ENCODE data around the gene PRLHR.

Gene PRLHR

GRCh38 chr10:118551535-118552100 lies 43.8 kb downstream of the PRLHR start:
- H3K27ac Mint-ChIP-seq: no peak overlapping the region
- H3K36me3 Mint-ChIP-seq (ENCODE audit: low read depth): no peaks in the 10 kb centered on the region

GRCh38 chr10:118547282-118547681 lies 48.2 kb downstream of the PRLHR start:
- Mint-ChIP-seq H3K36me3 (ENCODE audit: low read depth) (no peaks in the 10 kb centered on the region), H3K27ac (no peak overlapping the region), H3K27me3 (peaks cover 32% of the 10 kb centered on the region), H3K9me3 (no peaks in the 10 kb centered on the region), H3K4me1 (ENCODE audit: low read depth) (no peaks in the 10 kb centered on the region), H3K4me3 (no peak overlapping the region)

More at GRCh38 chr10:118551535-118552100, 43.8 kb downstream of the PRLHR start:
- Mint-ChIP-seq H3K27me3 (peaks cover 51% of the 10 kb centered on the region), H3K4me1 (ENCODE audit: low read depth) (no peaks in the 10 kb centered on the region), H3K9me3 (peaks cover 3% of the 10 kb centered on the region), H3K4me3 (no peak overlapping the region)

- H3K4me3 Mint-ChIP-seq: no peak overlapping the region
Measured at GRCh38 chr10:118546479-118546878, 49.0 kb downstream of the PRLHR start.

GRCh38 chr10:118545381-118545780 lies 50.1 kb downstream of the PRLHR start:
- H3K36me3 Mint-ChIP-seq (ENCODE audit: low read depth): no peaks in the 10 kb centered on the region
- no peak overlapping the region for H3K4me3 Mint-ChIP-seq
- H3K4me1 Mint-ChIP-seq (ENCODE audit: low read depth): no peaks in the 10 kb centered on the region
- H3K9me3 Mint-ChIP-seq: no peaks in the 10 kb centered on the region
- H3K27ac Mint-ChIP-seq: no peak overlapping the region
- peaks cover 21% of the 10 kb centered on the region for H3K27me3 Mint-ChIP-seq

More at GRCh38 chr10:118546479-118546878, 49.0 kb downstream of the PRLHR start:
- H3K4me1 Mint-ChIP-seq (ENCODE audit: low read depth): no peaks in the 10 kb centered on the region
- H3K36me3 Mint-ChIP-seq (ENCODE audit: low read depth): no peaks in the 10 kb centered on the region
- no peaks in the 10 kb centered on the region for H3K9me3 Mint-ChIP-seq
- H3K27ac Mint-ChIP-seq: no peak overlapping the region
- H3K27me3 Mint-ChIP-seq: peaks cover 32% of the 10 kb centered on the region

- Mint-ChIP-seq H3K4me1 (ENCODE audit: low read depth) (no peaks in the 10 kb centered on the region), H3K27me3 (peaks cover 19% of the 10 kb centered on the region), H3K9me3 (no peaks in the 10 kb centered on the region), H3K27ac (no peak overlapping the region), H3K36me3 (ENCODE audit: low read depth) (no peaks in the 10 kb centered on the region), H3K4me3 (no peak overlapping the region)
Measured at GRCh38 chr10:118544401-118544948, 51.0 kb downstream of the PRLHR start.

GRCh38 chr10:118543714-118544400 lies 51.6 kb downstream of the PRLHR start:
- H3K27ac Mint-ChIP-seq: no peak overlapping the region
- H3K36me3 Mint-ChIP-seq (ENCODE audit: low read depth): no peaks in the 10 kb centered on the region
- no peaks in the 10 kb centered on the region for H3K9me3 Mint-ChIP-seq
- no peak overlapping the region for H3K4me3 Mint-ChIP-seq
- H3K27me3 Mint-ChIP-seq: peaks cover 21% of the 10 kb centered on the region
- no peaks in the 10 kb centered on the region for H3K4me1 Mint-ChIP-seq (ENCODE audit: low read depth)

- Mint-ChIP-seq H3K9me3 (no peaks in the 10 kb centered on the region), H3K4me3 (no peak overlapping the region), H3K36me3 (ENCODE audit: low read depth) (no peaks in the 10 kb centered on the region), H3K27me3 (peaks cover 23% of the 10 kb centered on the region), H3K4me1 (ENCODE audit: low read depth) (no peaks in the 10 kb centered on the region), H3K27ac (no peak overlapping the region)
Measured at GRCh38 chr10:118542745-118543144, 52.7 kb downstream of the PRLHR start.

GRCh38 chr10:118542205-118542604 lies 53.2 kb downstream of the PRLHR start:
- peaks cover 23% of the 10 kb centered on the region for H3K27me3 Mint-ChIP-seq
- H3K36me3 Mint-ChIP-seq (ENCODE audit: low read depth): no peaks in the 10 kb centered on the region
- H3K9me3 Mint-ChIP-seq: no peaks in the 10 kb centered on the region
- H3K4me1 Mint-ChIP-seq (ENCODE audit: low read depth): no peaks in the 10 kb centered on the region
- H3K4me3 Mint-ChIP-seq: no peak overlapping the region
- H3K27ac Mint-ChIP-seq: no peak overlapping the region

- no peaks in the 10 kb centered on the region for H3K4me1 Mint-ChIP-seq (ENCODE audit: low read depth)
- no peaks in the 10 kb centered on the region for H3K36me3 Mint-ChIP-seq (ENCODE audit: low read depth)
- no peak overlapping the region for H3K4me3 Mint-ChIP-seq
- peaks cover 23% of the 10 kb centered on the region for H3K27me3 Mint-ChIP-seq
- no peak overlapping the region for H3K27ac Mint-ChIP-seq
- H3K9me3 Mint-ChIP-seq: no peaks in the 10 kb centered on the region
Measured at GRCh38 chr10:118541718-118542117, 53.7 kb downstream of the PRLHR start.

Data from stimulated activated naive CD8-positive, alpha-beta T cell treated with anti-CD3 and anti-CD28 coated beads, Interleukin-15, Interleukin-2, amounts not matched to agents 100 ng/mL and 50 ng/mL, for 24 hours (primary cell).